ENCODE measurements around the gene HRH3. TPM values are rescaled to one million over a fixed set of nuclear protein-coding genes. Genes with fewer than 3 reads are reported as not detected.

Gene HRH3
- total RNA-seq, 1 donor from 2014 or later = 0.10 TPM

- no peak for DNase-seq
These were observed 9.6 kb upstream of the HRH3 start for GRCh38 chr20:62229667-62230066.

GRCh38 chr20:62228982-62229545, 9.0 kb upstream of the HRH3 start:
- no peak for DNase-seq

- DNase-seq = no peak
These were observed 8.2 kb upstream of the HRH3 start for GRCh38 chr20:62227977-62228958.

GRCh38 chr20:62227591-62227976, 7.5 kb upstream of the HRH3 start:
- no peak for DNase-seq

GRCh38 chr20:62226707-62227590, 6.9 kb upstream of the HRH3 start:
- DNase-seq = no peak

GRCh38 chr20:62225820-62226635, 6.0 kb upstream of the HRH3 start:
- DNase-seq = no peak

GRCh38 chr20:62225026-62225425, 4.9 kb upstream of the HRH3 start:
- DNase-seq = no peak

GRCh38 chr20:62224113-62224855, 4.2 kb upstream of the HRH3 start:
- no peak for DNase-seq

- DNase-seq = no peak
These were observed 3.5 kb upstream of the HRH3 start for GRCh38 chr20:62223571-62223970.

- no peak for DNase-seq
These were observed 2.9 kb upstream of the HRH3 start for GRCh38 chr20:62222972-62223371.

- no peak for DNase-seq
These were observed 2.3 kb upstream of the HRH3 start for GRCh38 chr20:62222266-62222850.

GRCh38 chr20:62220666-62221568, 839 bp upstream of the HRH3 start:
- DNase-seq = no peak

- DNase-seq = no peak
These were observed 732 bp downstream of the HRH3 start for GRCh38 chr20:62219101-62219991.

- DNase-seq = no peak
These were observed 1.9 kb downstream of the HRH3 start for GRCh38 chr20:62217913-62218773.

GRCh38 chr20:62216636-62217566, 3.2 kb downstream of the HRH3 start:
- DNase-seq = no peak

- no peak for DNase-seq
These were observed 4.0 kb downstream of the HRH3 start for GRCh38 chr20:62215991-62216635.
